SW 1271 (cell line): ENCODE measurements around the gene KRT85.
A peak's percentile ranks its signal among the peaks of the same experiment; 100 is the strongest.

Experiments
- DNase-seq, 2 experiments: peaks; one replicate each; lab custom pipeline; 2025; lab: John Stamatoyannopoulos, UW

KRT85 gene

DNA sequence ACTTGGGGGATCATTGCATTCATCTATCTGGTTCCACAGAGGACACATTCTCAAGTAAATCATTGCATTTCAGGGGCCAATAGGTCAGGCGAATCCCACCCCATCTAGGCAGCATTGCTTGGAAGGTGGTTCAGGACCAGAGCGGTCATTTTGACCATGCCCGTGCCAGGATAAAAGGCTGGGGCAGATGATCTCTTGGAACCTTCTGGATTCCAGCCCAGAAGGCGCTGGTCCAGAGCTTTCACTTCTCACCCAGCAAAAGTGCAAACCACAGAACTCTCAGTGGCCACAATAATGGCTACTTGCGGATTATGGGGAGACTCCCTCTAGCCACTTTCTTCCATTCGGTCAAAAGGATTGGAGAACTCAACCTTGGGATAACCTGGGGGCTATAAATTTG is 595 bp upstream of the KRT85 start:
- DNase-seq: no peak

DNA sequence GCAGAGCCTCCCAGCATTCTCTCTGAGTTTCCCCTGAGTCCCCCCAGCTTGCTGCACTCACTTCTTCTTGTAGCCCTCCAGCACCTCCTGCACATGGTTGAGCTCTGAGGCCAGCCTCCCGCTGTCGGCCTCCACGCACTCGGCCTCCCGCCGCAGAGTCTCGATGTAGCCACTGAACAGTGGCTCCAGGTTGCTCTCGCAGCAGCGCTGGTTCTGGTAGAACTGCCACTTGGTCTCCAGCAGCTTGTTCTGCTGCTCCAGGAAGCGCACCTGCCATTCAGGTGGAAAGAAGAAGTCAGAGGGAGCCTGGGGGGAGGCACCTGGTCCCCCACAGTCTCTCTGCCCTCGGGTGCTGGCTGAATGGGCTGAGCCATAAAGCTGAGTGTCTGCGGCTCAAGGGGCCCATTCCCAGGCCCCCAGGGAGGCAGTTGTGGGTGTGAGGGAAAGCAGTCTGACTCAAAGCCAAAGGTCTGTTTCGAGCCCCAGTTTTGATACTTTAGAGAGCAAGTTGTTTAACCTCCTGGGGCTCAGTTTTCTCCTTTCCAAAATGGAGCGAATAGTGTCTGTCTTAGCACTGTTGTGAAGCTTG is 2.3 kb downstream of the KRT85 start:
- DNase-seq: no peak

DNA sequence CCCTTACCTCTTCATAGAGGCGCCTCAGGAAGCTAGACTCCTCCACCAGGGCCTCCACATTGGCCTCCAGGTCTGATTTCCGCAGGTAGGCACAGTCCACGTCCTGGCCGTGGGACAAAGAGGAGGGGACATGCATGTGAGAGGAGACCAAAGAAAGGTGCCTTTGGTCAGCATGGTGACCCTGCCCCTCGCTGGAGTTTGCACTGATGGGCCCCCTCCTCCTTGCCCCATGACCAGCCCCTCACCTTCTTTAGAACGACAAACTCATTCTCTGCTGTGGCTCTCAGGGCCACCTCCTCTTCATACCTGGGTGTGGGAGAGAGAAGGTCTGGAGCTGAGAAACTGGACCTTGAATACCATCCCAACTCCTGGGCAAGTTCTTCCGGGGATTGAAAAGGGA is 3.2 kb downstream of the KRT85 start:
- DNase-seq: no peak

DNA sequence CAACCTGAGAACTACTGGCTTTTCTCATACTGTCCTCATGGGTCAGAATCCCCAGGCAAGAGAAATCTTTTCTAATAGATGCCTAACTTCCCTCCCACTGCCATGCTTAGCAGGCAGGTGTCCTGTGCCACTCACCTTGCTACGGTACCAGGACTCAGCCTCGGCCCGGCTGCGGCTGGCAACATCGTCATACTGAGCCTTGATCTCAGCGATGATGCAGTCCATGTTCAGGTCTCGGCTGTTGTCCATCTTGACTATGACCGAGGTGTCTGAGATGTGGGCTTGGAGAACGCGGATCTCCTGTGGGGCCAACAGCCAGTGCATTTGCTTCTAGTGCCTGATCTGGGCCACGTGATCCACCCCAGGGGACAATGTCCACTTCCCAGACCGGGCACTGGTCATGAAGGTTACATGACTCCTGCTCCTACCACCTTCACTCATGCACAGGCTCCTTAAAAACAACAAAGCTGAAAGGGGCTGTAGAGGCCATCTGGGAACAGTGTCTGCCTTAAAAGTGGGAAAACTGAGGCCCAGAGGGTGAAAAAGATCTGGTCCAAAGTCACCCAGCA is 4.1 kb downstream of the KRT85 start:
- DNase-seq: no peak

DNA sequence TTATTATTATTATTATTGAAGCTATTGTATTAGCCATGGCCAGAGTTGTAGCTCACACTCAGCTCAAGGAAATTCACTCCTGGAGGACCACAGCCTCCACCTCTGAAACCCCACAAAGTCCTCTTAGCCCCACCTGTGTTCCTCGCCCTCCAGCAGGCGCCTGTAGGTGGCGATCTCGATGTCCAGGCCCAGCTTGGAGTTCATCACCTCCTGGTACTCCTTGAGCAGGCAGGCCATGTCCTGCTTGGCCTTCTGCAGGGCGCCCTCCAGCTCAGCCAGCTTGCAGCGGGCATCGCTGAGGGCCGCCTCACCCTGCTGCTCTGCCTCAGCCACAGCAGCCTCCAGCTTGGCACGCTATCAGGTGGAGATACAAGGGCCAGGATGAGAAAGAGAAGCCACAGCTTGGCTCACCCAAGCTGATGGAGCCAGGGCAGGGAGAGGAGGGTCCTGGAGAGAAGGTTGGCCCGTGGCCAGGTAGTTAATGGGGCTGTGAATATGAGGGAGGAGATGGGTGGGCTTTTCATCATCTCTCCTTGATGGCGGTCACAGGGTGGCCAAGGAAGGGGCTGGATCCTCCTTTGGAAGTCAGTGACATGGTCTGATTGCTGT is 5.1 kb downstream of the KRT85 start:
- DNase-seq: peak in 1 of 2 experiments; percentile 8

DNA sequence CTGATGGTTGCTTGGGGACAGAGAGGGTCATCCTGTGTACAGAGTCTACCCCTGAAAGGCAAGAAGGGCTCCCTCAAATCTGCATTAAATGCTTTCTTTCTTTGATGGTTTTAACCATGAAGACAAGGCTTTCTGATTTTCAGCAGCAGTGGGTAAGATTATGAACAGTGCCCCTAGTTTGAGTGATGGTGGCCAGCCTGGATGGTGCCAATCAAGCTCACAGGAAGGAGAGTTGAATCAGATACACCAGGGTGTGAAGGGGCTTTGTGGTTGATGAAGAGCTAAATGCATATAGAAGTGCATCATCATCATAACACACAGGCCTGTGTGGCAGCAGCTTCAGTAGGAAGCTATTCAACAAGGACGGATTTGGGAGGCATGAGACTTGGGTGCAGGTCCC is 5.7 kb downstream of the KRT85 start:
- DNase-seq: no peak

DNA sequence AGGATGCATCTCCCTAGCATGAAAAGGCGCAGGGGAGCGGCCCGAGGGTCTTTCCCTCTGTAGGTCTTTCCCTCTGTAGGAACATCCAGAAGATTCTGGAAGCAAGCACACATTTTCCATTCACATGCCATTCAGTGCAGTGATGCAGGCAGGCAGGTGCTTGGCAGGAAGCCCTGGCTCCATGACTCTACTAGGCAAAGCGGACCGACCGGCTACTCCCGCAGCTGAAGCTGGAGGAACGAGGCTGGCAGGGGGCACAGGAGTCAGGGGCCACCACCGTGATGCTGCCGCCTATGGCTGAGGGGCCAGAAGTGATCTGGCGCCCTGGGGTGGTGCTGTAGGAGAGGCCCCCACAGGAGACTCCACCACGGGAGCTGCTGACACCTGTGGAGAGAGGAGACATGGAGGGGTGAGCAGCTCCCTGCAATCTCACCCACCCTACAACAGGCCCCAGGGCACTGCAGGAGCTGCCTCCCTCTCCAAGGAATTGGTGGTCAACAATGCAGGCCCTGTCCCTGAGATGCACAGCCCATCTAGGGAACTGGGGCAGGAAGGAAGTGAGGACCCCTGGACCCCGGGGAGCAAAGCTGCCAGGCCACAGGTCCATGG is 6.5 kb downstream of the KRT85 start:
- no peak for DNase-seq

DNA sequence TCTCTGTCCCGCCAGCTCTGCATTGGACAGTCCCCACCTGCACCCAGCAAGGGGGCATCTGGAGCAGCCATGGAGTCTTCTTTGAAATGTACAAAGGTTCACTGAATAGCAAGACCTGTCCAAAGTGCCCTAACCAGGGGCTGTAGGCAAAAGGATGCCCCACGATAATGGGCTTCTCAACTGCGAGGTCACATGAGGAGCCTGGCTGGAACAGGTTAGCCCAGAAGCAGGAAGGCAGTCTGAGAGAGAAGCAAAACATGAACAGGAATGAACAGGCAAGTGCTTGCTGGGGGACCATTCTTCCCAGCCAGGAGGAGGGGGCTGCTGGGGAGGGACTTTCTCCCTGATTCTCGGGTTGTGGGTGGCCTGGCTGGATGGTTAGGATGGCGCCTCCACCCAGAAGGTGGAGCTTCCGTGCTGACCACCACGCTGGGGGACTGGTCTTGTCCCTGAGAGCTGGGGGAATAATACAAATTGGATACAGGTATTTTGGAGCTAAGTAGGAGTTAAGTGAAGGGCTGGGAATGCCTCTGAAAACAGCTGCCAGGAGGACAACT is 7.1 kb downstream of the KRT85 start:
- no peak for DNase-seq

DNA sequence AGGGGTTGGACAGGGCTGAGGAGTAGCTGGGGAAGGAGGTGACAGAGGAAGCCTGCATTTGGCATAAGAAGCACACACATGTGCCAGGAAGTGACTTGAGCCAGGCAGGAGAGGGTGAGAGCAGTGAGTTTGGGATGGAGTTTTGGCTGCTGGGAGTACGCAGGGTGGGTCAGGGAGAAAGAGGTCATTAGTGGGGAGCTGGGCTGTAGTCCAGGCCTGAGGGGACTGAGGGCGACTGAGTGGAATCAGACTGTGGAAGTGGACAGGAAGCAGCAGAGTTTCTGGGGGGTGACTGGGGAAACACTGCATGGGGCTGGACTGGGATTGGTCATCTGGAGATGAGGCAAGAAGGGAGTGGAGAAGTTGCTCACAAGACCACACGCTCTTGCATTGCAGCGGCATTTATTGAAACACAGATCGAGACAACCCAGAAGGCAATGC is 7.6 kb downstream of the KRT85 start:
- no peak for DNase-seq

DNA sequence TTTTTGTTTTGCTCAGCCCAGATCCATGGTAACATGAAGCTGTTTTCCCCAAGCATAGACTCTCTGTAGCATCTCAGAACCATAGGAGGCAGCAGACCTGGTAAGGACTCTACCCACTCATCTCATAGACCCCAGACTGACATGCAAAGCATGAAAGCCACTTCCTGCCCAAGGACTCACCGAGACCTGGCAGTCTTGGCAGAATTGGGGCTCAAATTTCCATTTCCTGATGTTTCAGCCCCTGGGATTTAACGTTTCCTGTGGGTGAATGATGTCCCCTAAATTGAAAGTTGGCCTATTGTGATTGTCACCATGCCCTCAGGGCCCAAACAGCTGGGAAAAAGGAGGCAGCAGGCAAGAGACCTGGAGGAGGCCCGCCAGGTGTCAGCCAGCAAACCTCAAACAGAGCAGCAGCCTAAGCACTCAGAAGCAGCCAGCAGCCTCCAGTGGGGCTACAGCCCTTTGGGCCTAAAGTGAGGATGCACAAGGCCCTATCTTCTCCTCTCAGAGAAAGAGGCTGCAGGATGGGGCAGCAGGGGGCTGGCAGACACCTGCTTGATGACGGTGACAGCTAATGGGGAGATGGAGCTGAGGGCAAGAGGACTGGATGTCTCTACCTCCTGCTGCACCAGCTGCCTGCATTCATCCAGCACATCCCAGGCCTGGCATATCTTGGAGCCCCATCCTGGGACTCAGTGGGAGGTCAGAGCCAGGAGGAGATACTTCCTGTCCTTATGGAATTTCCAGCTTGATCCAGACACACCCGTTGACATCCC is 8.5 kb downstream of the KRT85 start:
- DNase-seq: no peak

DNA sequence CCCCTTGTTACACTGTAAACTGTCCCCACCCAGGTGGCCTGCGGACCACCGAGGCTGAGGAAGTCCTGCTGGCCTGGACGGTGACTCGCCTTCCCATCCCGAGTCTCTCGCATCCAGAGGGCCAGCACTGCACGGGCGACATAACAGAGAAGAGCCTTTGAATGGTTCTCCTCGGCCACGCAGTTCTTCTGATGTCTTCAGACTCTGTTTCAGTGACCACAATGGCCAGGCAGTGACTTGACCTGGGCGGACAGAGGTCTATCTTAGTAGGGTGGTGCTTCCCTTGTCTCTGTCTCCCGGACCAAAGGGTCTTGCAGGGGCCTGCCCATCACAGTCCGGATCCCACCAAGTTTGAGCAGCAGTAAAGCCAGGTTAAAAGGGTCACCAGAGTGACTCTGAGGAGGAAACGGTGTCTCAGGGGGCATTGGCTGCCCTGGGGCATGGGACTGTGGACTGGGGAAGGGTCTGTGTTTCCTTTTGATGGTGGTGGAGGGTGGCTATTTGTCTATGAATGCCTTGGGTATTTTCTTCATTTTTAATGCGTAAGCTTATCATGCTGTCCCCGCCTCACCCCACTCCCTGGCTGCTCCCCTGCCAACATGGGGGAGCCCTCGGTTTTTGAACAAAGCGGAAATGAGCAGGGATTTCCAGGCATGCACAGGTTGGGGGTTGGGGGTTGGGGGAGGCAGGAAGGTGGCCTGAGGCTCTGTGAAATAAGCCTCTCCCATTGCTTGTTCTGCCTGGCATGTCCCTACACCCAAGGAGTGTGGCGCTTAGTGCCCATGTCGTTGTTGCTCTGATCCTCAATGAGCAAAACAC is 10.3 kb downstream of the KRT85 start:
- DNase-seq: no peak

DNA sequence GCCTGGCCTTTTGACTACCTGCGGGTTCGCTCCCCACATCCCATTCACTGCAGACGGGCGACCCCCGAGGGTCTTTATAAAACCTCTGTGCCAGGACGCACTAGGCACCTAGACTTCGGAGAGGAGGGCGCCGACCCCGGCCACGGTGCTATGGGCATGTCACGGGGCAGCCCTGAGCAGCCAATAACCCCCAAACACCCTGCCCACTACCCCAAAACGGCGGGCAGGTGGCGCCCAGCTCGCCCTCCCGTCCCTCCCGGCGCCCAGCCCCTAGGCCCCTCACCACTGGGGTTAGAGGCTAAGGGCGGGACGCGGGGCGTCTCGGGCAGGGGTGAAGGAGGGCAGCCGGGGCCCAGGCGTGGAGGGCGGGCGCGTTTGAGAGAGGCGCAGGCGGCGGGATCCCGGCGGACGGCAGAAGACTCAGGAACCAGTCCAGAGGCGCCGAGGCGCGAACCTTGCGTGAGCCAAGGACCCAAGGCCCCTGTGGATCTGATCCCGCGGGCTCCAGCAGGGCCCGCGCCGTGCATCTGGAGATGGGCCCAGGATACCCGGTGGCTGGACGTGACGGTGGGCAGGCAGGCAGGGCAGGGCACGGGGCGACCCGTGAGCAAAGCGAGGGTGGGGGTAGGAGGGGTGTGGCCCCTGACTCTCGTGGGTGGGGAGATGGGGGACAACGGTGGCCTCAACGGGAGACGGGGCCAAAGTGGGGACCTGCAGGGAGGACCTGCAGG is 11.1 kb downstream of the KRT85 start:
- no peak for DNase-seq

DNA sequence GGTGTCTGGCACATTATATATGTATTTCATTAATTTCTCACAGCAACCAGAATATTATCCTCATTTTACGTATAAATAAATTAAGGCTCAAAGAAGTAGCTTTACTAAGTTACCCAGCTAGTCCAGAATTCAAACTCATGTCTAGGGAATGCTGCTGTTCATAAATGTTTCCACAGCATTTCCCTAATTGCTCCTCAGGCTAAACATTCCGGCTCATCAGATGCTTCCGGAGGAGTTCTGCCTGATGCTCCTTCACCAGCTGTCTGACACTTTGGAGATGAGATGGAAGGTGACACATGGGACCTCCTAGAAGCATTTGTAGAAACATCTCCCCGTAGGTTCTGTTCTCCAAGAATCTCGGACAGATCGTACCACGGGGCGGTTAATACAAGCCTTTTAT is 12.1 kb downstream of the KRT85 start:
- no peak for DNase-seq

DNA sequence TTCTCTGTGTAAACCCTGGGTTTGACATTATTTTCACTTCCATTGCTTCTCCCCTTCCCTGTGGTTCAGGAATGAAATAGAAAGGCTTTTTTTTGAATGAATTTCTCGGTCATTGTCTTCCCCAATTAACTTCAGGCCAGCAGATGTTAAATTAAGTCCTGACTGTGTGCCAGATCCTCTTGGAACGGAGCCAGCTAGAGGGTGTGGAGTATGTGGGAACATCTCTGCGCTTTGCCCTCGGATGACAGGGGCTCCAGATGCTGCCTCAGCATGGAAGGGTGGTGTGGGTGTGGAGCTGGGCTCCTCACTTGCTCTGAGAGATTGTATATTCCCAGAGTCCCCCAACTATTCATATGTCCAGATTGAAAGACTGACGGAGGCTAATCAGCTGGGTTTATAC is 13.1 kb downstream of the KRT85 start:
- no peak for DNase-seq

DNA sequence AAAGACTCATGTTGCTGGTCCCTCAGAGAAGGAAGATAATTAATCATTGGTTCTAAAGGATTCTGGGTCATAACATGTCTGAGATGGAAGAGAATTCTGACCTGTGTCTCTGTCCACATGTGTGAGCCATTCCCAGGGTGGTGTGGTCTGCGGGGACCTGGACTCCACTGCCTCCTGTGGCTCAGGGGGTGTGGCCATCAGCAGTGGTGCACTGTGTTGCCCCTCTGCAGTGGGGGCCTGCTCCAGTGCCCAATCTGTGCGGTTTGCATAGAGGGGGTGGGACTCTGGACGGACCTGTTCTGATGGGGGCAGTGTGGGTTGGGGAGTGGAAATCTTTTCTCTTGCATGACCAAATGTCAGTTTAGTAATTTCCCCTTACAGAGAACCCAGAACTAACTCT is 13.5 kb downstream of the KRT85 start:
- no peak for DNase-seq

DNA sequence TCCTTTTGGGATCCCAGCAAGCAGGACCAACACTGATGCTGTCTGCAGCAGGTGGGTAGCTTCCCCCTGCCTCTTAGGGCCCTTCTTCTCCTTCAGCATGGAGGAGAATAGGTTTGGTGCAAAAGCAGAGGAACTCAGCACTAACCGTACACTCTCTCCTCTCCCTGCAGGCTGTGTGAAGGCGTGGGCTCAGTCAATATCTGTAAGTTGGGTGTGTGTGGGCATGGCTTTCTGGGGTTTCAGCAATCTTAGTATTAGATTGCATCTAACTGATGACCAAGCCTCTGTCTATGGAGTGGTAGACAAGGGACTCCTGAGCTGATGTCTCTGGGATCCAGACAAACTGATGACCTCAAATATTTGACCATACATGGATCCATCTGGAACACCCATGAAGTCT is 14.3 kb downstream of the KRT85 start:
- no peak for DNase-seq

DNA sequence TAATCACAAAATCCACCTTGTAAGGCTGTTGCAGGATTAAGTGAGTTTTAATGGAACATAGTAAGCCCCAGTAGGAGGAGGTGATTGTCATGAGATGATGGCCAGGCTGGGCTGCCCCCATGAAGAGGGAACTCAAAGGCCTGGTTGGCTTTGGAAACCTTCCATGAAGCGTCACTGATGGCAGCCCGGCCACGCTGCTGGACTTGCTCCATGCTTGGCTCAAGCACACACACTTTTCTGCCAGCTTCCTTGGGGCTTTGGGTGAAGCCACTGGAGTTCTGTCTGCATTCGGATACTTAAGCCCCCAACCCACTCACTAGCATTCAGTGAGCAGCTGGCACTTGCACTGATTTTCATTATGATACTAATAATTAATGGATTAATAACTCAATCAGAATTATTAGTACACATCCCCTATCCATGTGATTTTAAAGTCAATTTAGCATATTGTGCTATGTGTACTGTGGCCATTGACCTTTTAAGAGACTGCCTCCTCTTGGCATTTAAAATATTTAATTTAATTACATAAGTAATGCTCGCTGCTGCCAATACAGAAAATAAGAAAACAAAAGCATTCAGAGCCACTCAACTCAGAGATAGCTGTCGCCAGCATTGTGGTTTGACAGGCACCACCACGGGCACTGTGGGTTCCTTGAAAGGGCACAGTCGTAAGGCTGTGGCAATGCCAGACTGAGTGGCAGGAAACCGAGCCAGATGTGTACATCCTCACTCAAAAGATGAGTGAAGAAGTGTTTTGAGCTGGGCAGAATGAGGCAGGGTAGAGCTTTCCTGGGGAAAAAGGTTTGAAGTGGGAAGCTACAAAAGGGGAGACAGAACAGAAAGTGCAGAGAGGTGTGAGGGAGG is 15.9 kb downstream of the KRT85 start:
- no peak for DNase-seq

DNA sequence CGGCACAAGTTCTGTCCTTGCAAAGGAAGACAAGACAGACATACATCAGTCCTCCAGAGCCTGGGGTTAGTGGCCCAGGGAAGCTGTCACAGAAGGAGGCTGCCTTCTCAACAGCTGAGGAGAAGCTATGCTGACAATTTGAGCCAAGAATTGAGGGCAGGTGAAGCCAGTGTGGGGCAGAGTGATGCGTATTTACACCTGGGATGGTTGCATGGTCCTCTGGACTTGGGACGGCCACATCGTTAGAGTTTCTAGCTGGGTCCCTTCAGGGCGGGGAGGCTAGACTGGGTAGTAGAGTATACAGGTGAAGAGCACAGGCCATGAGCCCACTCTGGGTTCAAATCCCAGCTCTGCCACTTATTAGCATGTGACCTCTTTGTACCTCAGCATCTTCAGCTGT is 16.5 kb downstream of the KRT85 start:
- no peak for DNase-seq

DNA sequence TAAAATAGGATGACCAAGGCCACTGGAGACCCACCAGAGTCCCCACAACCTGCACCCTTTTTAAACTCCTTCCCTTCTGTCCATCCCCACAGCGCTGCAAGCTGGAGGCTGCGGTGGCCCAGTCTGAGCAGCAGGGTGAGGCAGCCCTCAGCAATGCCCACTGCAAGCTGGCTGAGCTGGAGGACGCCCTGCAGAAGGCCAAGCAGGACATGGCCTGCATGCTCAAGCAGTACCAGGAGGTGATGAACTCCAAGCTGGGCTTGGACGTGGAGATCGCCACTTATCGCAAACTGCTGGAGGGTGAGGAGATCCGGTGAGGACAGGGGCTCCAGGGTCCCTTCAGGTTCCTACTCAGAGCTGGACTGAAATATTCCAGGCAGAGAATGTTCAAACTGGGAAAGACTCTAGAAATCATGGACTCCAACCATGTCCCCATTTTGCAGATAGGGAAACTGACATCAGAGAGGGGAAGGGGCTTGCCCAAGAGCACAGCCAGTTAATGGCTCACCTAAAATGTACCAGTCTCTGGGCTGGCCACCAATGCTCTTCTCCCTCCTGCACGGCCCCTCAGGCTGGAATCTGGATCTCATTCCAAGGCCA is 17.2 kb downstream of the KRT85 start:
- DNase-seq: no peak
